SW 1271 (cell line): ENCODE results near the gene TTC23.
A peak's percentile ranks its signal among the peaks of the same experiment; 100 is the strongest.

ENCODE experiments used
- DNase-seq, 2 experiments: peaks; one replicate each; lab custom pipeline; 2025; lab: John Stamatoyannopoulos, UW

TTC23 gene

DNA sequence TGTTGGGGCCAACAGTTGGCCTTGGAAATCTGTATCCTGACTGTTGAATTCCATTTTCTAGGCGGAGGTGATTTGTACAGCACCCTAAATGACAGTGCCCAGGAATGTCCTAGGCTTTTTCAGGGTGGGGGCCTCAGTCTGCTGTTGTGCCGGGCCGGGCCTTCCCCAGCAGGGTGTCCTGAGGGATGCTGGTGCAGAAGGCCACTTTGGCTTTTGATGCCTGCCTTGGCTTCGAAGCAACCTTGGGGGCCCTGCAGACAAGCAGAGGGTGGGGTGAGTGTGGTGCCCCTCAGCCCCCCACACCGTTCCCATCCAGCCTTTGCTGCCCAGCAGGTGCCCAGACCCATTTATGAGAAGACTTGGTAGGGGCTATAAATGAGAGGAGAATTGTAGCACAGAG, 111.5 kb downstream of the TTC23 start:
- no peak for DNase-seq

- DNase-seq = no peak
Measured at GRCh38 chr15:99137111-99137546, 112.3 kb downstream of the TTC23 start.

DNA sequence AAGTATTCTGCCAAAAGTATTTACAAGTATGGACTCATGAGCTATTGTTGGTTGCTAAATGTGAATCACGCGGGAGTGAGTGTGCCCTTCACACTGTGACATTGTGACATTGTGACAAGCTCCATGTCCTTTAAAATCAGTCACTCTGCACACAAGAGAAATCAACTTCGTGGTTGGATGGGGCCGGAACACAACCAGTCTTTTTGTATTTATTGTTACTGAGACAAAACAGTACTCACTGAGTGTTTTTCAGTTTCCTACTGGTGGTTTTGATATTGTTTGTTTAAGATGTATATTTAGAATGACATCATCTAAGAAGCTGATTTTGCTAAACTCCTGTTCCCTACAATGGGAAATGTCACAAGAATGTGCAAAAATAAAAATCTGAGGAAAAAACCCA, 114.2 kb downstream of the TTC23 start:
- DNase-seq = no peak

DNA sequence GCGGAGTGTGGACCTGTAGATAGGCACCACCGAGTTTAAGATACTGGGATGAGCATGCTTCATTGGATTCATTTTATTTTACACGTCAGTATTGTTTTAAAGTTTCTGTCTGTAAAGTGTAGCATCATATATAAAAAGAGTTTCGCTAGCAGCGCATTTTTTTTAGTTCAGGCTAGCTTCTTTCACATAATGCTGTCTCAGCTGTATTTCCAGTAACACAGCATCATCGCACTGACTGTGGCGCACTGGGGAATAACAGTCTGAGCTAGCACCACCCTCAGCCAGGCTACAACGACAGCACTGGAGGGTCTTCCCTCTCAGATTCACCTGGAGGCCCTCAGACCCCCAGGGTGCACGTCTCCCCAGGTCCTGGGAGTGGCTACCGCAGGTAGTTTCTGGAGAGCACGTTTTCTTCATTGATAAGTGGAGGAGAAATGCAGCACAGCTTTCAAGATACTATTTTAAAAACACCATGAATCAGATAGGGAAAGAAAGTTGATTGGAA, 115.0 kb downstream of the TTC23 start:
- no peak for DNase-seq

DNA sequence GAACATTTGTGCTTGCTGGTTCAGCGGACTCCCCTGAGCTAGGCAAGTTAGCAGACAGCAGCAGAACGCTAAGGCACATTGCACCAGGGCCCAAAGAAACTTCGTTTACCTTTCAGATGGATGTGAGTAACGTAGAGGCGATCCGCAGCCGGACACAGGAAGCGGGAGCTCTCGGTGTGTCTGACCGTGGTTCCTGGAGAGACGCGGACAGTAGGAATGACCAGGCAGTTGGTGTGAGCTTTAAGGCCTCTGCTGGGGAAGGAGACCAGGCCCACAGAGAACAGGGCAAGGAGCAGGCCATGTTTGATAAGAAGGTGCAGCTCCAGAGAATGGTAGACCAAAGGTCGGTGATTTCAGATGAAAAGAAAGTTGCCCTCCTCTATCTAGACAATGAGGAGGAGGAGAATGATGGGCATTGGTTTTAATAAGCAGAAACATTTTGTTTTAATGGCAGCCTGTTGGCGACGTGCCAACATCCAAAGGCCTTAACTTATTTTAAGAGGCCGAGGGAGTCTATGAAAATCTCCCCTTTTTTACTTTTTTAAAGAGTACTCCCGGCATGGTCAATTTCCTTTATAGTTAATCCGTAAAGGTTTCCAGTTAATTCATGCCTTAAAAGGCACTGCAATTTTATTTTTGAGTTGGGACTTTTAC, 116.6 kb downstream of the TTC23 start:
- no peak for DNase-seq

GRCh38 chr15:99132122-99132521, 117.3 kb downstream of the TTC23 start:
- DNase-seq = no peak

- DNase-seq = no peak
Measured at GRCh38 chr15:99131441-99132023, 117.8 kb downstream of the TTC23 start.

- no peak for DNase-seq
Measured at GRCh38 chr15:99130765-99131440, 118.5 kb downstream of the TTC23 start.

GRCh38 chr15:99130314-99130713, 119.1 kb downstream of the TTC23 start:
- DNase-seq = no peak

GRCh38 chr15:99129644-99130043, 119.7 kb downstream of the TTC23 start:
- no peak for DNase-seq

DNA sequence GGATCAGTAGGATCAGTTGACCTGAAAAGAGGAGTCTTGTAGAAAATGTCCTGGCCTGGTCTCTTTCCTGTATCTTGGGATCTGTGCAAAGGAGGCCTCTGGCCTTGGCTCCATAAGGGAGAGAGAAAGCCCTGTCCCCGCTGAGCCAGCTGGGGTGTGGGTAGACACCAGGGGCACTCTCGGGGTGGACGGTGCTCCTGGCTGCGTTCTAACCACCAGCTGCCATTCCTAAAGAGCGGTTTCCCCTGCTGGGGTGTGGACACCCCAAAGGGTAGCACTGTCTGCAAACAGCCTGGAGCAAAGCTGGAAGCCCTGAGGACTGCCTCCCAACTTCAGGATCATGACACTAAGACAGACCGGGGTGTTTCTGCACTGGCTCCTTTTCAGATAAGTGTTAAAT, 121.0 kb downstream of the TTC23 start:
- DNase-seq = no peak

DNA sequence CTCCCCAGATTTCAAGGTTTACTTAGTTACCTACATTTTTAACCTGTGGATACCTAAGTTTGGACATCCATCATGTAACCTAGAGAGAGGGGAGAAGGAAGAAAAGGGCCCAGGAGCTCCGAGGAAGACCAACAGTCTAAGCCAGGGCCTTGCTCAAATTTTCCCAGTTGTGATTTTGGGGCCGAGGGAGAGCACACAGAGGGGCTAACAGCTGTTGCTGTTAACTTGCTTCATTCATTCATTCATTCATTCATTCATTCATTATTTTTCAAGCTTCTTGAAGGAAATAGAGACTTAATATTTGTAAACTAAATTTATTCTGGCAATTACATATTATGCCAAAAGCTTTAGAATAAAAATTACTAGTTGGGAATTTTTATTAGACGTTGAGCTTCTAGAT, 121.6 kb downstream of the TTC23 start:
- DNase-seq = no peak

DNA sequence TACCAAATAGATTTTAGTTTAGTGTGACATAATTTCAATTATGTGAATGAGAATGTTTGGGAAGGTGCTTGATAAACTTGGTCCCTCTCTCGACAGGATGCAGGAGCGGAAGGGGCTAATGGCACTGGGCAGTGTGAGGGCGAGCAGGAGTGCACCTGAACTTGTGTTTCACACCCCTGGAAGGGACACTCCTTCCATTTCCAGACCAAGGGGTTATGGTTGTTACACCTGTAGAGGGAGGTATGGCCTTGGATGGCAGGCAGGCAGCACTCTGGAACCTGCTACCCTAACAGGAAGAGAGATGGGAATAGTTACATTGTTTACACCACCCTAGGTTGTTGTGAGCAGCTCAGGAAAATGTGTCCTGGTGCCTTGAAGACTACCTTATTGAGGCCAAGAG, 122.5 kb downstream of the TTC23 start:
- no peak for DNase-seq

DNA sequence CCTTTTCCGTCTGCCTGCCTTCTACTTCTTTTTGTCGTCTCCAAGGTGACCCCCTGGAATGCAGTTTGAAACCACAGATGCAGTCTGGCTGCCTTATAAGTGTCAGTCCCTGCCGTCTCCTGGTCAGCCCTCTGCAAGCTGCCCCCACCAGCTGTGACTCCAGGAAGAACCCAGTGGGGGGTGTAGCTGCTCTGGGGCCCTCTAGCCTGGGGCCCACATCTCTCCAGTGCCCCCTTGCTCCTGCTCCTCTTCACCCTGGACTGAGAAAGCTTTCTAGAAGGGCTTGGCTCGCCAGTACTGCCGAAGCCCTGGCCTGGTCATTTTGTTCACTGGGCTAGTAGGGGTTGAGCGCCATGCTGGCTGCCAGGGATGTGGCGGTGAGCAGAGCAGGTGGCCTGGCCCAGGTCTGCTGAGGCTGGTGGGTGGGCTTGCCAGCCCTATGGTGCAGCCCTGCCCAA, 123.2 kb downstream of the TTC23 start:
- no peak for DNase-seq

GRCh38 chr15:99125061-99125891, 124.1 kb downstream of the TTC23 start:
- DNase-seq = no peak

- no peak for DNase-seq
Measured at GRCh38 chr15:99124641-99125040, 124.7 kb downstream of the TTC23 start.

GRCh38 chr15:99123713-99124451, 125.5 kb downstream of the TTC23 start:
- peak; percentile 94 to 98 for DNase-seq

GRCh38 chr15:99122831-99123712, 126.3 kb downstream of the TTC23 start:
- DNase-seq = peak in 1 of 2 experiments; percentile 67

DNA sequence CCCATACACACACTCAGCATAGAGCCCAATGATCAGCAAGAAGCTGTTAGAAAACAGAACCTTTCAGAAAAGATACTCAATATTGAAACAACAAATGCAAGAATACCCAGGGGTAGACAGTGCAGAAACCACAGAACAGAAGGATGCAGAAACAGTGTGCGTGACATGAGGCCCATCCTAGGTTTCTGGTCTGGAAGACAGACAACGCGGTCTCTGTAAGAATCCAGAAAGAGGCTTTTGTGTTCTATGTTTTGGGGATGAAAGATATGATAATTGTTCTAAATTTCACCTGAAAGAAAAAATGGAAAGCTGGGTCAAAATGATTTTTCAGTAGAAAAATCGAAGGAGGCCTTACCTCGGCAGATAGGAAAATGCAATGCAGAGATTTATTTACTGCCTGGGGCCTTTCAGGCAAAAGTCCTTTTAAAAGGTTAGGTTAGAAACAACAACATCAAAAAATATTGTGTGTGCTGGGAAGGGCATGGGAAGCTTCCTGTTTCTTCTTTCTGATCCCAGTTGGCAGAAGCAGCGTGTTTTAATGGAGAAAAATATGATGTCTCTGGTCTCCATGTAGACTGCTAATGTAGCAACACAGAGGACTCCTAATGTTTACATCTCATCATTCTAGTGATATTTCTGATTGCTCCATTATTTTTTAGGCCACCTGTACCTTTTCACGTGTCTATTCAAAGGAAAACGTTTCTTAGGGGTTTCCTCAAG, 127.5 kb downstream of the TTC23 start:
- DNase-seq = no peak

DNA sequence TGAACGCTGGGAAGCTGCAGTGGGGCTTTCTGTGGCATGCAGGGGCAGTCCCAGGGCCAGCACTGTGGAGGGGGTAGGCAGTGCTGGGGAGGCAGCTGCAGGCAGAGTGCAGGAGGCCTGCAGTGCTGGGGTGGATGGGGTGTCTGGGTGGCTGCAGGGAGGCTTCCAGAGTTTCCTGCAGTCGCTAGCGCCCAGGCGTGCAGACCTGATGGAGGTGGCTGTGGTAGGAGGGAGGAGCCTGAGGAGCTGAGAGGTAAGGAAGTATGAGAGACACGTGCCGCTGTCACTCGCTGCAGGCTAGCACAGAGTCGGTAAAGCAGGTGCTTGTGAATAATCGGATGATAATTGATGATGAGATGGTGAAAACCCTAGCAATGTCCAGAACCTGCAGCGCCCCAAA, 128.2 kb downstream of the TTC23 start:
- no peak for DNase-seq
